Measurements from ENCODE around the gene PRPS1L1.

DNA sequence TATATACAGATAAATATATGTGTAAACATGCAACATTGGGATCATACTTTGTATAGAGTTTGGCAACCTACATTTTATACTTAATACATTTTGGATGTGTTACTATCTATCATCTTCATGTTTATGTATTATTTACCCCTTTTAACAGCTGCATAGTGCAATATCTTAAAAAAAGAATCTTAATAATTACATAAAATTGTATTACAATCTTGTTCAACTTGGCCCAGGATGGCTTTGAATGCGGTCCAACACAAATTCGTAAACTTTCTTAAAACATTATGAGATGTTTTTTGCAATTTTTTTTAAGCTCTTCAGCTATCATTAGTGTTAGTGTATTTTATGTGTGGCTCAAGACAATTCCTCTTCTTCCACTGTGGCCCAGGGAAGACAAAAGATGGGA, 26.3 kb upstream of the PRPS1L1 start:
- no peak for TF ChIP-seq POLR2A (IDR thresholded peaks at IDR 0.05)
- TF ChIP-seq, protein P1, sequence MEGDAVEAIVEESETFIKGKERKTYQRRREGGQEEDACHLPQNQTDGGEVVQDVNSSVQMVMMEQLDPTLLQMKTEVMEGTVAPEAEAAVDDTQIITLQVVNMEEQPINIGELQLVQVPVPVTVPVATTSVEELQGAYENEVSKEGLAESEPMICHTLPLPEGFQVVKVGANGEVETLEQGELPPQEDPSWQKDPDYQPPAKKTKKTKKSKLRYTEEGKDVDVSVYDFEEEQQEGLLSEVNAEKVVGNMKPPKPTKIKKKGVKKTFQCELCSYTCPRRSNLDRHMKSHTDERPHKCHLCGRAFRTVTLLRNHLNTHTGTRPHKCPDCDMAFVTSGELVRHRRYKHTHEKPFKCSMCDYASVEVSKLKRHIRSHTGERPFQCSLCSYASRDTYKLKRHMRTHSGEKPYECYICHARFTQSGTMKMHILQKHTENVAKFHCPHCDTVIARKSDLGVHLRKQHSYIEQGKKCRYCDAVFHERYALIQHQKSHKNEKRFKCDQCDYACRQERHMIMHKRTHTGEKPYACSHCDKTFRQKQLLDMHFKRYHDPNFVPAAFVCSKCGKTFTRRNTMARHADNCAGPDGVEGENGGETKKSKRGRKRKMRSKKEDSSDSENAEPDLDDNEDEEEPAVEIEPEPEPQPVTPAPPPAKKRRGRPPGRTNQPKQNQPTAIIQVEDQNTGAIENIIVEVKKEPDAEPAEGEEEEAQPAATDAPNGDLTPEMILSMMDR (IDR thresholded peaks at IDR 0.05): no peak
